HepG2 (cell line): ENCODE data around the gene CDYL. TPM values are rescaled to one million over a fixed set of nuclear protein-coding genes. Genes with fewer than 3 reads are reported as not detected.

ENCODE experiments used
- ATAC-seq: fragments of 200-7000 bp; cut with Tn5 transposase; 3 replicates; pipeline ENCODE4 v1.9.1; 2020; ENCODE audit warnings: mild to moderate bottlenecking, moderate library complexity
- BruUV-seq: library from RNA; stranded (reverse); fragments of 400-500 nt; replicated peaks from 2 replicates; lab custom pipeline; 2021; lab: Mats Ljungman, UMichigan
- CTCF ChIA-PET: fragments of 300-600 bp; formaldehyde crosslinking; extraction: SDS; loops from one replicate; lab custom pipeline; 2021; ENCODE audit warnings: low total read pairs, inconsistent platforms, low intra/inter-chr PET ratio; lab: Yijun Ruan, JAX
- POLR2A ChIA-PET: fragments of 350-600 bp; sonication (Branson Sonifier 250); formaldehyde crosslinking; loops from one replicate; lab custom pipeline; 2020; ENCODE audit warnings: antibody characterized with exemption, inconsistent platforms; lab: Yijun Ruan, JAX
- DNase-seq: peaks from one replicate; pipeline ENCODE4 v3.0.0-alpha.2; 2015; ENCODE audit warnings: low spot score
- FAIRE-seq: peaks from 3 replicates; lab custom pipeline; 2011; peaks lifted over from hg19 to GRCh38; lab: Jason Lieb, UNC
- H2AFZ ChIP-seq: one replicate; pipeline ENCODE4 v1.6.1; 2011; ENCODE audit warnings: low read length, inconsistent platforms
- H3K27ac ChIP-seq: fragments of 300-600 bp; 3 replicates; pipeline ENCODE4 v1.8.0; 2011; ENCODE audit warnings: mixed run types, mild to moderate bottlenecking, mixed read lengths, low read length, inconsistent platforms; ENCODE audit not compliant: insufficient read depth; ENCODE audit errors: extremely low read length
- H3K27me3 ChIP-seq, 2 experiments: fragments of 200-600 bp in 1 of 2; 2 replicates in 1 of 2; 3 replicates in 1 of 2; pipeline versions ENCODE4 v1.6.0 to v1.8.0; 2011; ENCODE audit warnings: low read length in 2 of 2, mild to moderate bottlenecking in 2 of 2, moderate library complexity in 2 of 2, inconsistent platforms in 1 of 2; ENCODE audit not compliant: insufficient read depth in 2 of 2, control insufficient read depth in 1 of 2
- H3K36me3 ChIP-seq, 2 experiments: fragments of 200-600 bp in 1 of 2; replicated peaks in 1 of 2; 2 replicates in 1 of 2; 3 replicates in 1 of 2; pipeline versions ENCODE4 v1.5.1 to v1.8.0; 2011; ENCODE audit warnings: low read length in 2 of 2, inconsistent platforms in 1 of 2; ENCODE audit not compliant: insufficient read depth in 2 of 2, control insufficient read depth in 1 of 2
- H3K4me1 ChIP-seq: 2 replicates; pipeline ENCODE4 v1.5.1; 2012; ENCODE audit warnings: low read length, inconsistent platforms; ENCODE audit not compliant: insufficient read depth
- H3K4me2 ChIP-seq: 2 replicates; pipeline ENCODE4 v1.6.0; 2011; ENCODE audit warnings: low read depth, low read length, inconsistent platforms
- H3K4me3 ChIP-seq, 3 experiments: fragments of 200-600 bp in 1 of 3; sonication (generic), shearing (Covaris generic) in 1 of 3; replicated peaks in 1 of 3; 2 replicates each; pipeline ENCODE4 v1.5.1; 2011 to 2016; ENCODE audit warnings: low read length in 3 of 3, inconsistent platforms in 2 of 3, low read depth in 2 of 3, mild to moderate bottlenecking in 2 of 3, control low read depth in 1 of 3, mixed read lengths in 1 of 3; ENCODE audit not compliant: insufficient read depth in 1 of 3
- H3K79me2 ChIP-seq: one replicate; pipeline ENCODE4 v1.6.1; 2011; ENCODE audit warnings: low read length, inconsistent platforms; ENCODE audit not compliant: insufficient read depth
- H3K9ac ChIP-seq: 2 replicates; pipeline ENCODE4 v1.6.0; 2011; ENCODE audit warnings: mild to moderate bottlenecking, low read depth, low read length, inconsistent platforms; ENCODE audit not compliant: insufficient read depth
- H3K9me3 ChIP-seq: 2 replicates; pipeline ENCODE4 v1.5.1; 2012; ENCODE audit warnings: mild to moderate bottlenecking, low read length
- H4K20me1 ChIP-seq: 2 replicates; pipeline ENCODE4 v1.6.0; 2011; ENCODE audit warnings: inconsistent platforms, mild to moderate bottlenecking, low read length, moderate library complexity; ENCODE audit not compliant: insufficient read depth
- AKNA ChIP-seq: sonication (generic); formaldehyde crosslinking; IDR thresholded peaks from 2 replicates; pipeline ENCODE4 v1.4.0; 2020; ENCODE audit warnings: missing genetic modification reagents, borderline replicate concordance
- BCL3 ChIP-seq: sonication (generic); formaldehyde crosslinking; IDR thresholded peaks from 2 replicates; pipeline ENCODE4 v1.5.1; 2020; ENCODE audit warnings: mild to moderate bottlenecking, missing genetic modification reagents, moderate library complexity
- IRF2 ChIP-seq: IDR thresholded peaks from 2 replicates; pipeline ENCODE4 v1.6.1; 2018; ENCODE audit warnings: missing genetic modification reagents, missing compliant biosample characterization
- JUN ChIP-seq: sonication (generic); formaldehyde crosslinking; IDR thresholded peaks from 2 replicates; pipeline ENCODE4 v1.4.0; 2020; ENCODE audit warnings: mild to moderate bottlenecking, missing genetic modification reagents
- RNF2 ChIP-seq: fragments of 450-650 bp; conservative IDR thresholded peaks from 2 replicates; pipeline ENCODE4 v1.6.1; 2016; ENCODE audit warnings: low read depth
- SNAPC2 ChIP-seq: sonication (generic); formaldehyde crosslinking; IDR thresholded peaks from 2 replicates; pipeline ENCODE4 v1.8.1; 2022; ENCODE audit warnings: mild to moderate bottlenecking, missing genetic modification reagents
- ZNF205 ChIP-seq: IDR thresholded peaks from 2 replicates; pipeline ENCODE4 v1.6.1; 2018; ENCODE audit warnings: missing biosample characterization, missing genetic modification reagents
- ZNF335 ChIP-seq: sonication (generic); formaldehyde crosslinking; IDR thresholded peaks from 2 replicates; pipeline ENCODE4 v1.4.0; 2020; ENCODE audit warnings: missing genetic modification reagents
- WGBS: methylation state at CpG from one replicate; pipeline ENCODE4 v1.1.6; 2017; ENCODE audit warnings: low lambda C conversion rate; 5-methylcytosine and 5-hydroxymethylcytosine counted together
- in situ Hi-C: cut with HindIII; loops from 2 replicates; pipeline ENCODE4 v1.10.0; 2017; ENCODE audit warnings: low pct_unique_long_range_greater_than_20kb; ENCODE audit not compliant: extremely low pct_ligation_motif_present
- intact Hi-C: fragments of 100-400 bp; cut with micrococcal nuclease; formaldehyde crosslinking; loops from one replicate; pipeline ENCODE4 v1.10.0; 2022; ENCODE audit not compliant: unreplicated experiment
- polyA plus RNA-seq, 8 experiments: library from polyadenylated mRNA; depleted of rRNA in 3 of 8; stranded (reverse) in 7 of 8; unstranded in 1 of 8; fragments of >200 nt; fragmentation: Illumina TruSeq in 4 of 8; extraction: Trizol in 4 of 8; gene quantifications; 2 replicates each; pipeline versions ENCODE4 v1.2.1 to v1.2.3, GENCODE V29; 2011 to 2016; ENCODE audit warnings: low read depth in 4 of 8, missing spikeins in 1 of 8, mixed read lengths in 1 of 8; ENCODE audit not compliant: insufficient read depth in 1 of 8
- total RNA-seq, 5 experiments: library from RNA; depleted of rRNA; stranded (reverse); fragments of >200 nt; fragmentation: Illumina TruSeq; extraction: Trizol; gene quantifications; 2 replicates each; pipeline ENCODE4 v1.2.3, GENCODE V29; 2016; ENCODE audit warnings: low read depth in 1 of 5
- TF ChIP-seq, protein P1 (sequence below): sonication (generic); formaldehyde crosslinking; IDR thresholded peaks from 2 replicates; pipeline ENCODE4 v1.8.0; 2022; ENCODE audit warnings: missing genetic modification reagents, mild to moderate bottlenecking, moderate library complexity, borderline replicate concordance
- TF ChIP-seq, protein P2 (sequence below): sonication (generic); formaldehyde crosslinking; IDR thresholded peaks from 2 replicates; pipeline ENCODE4 v1.5.1; 2020; ENCODE audit warnings: missing genetic modification reagents, mild to moderate bottlenecking, borderline replicate concordance

CDYL gene
- total and polyA plus RNA-seq, 2 of the 13 experiments (the other 11 are each of a cell fraction or from before 2014, with no cell fraction given) = 22.8 to 105 TPM

GRCh38 chr6:4806337-4806725, 30.1 kb downstream of the CDYL start (continued):
- TF ChIP-seq, protein P1, sequence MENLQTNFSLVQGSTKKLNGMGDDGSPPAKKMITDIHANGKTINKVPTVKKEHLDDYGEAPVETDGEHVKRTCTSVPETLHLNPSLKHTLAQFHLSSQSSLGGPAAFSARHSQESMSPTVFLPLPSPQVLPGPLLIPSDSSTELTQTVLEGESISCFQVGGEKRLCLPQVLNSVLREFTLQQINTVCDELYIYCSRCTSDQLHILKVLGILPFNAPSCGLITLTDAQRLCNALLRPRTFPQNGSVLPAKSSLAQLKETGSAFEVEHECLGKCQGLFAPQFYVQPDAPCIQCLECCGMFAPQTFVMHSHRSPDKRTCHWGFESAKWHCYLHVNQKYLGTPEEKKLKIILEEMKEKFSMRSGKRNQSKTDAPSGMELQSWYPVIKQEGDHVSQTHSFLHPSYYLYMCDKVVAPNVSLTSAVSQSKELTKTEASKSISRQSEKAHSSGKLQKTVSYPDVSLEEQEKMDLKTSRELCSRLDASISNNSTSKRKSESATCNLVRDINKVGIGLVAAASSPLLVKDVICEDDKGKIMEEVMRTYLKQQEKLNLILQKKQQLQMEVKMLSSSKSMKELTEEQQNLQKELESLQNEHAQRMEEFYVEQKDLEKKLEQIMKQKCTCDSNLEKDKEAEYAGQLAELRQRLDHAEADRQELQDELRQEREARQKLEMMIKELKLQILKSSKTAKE (CRISPR knock-in tag) = no peak
- no peak for TF ChIP-seq JUN (CRISPR knock-in tag)
- no peak for TF ChIP-seq IRF2 (CRISPR knock-in tag)
- no peak for TF ChIP-seq BCL3 (CRISPR knock-in tag)
- TF ChIP-seq ZNF205 (CRISPR knock-in tag) = no peak

- intact Hi-C loops = no loop called here
- peaks cover 48% of the 10 kb centered on the region for H4K20me1 ChIP-seq
- BruUV-seq = no TSS peak
- TF ChIP-seq, protein P2, sequence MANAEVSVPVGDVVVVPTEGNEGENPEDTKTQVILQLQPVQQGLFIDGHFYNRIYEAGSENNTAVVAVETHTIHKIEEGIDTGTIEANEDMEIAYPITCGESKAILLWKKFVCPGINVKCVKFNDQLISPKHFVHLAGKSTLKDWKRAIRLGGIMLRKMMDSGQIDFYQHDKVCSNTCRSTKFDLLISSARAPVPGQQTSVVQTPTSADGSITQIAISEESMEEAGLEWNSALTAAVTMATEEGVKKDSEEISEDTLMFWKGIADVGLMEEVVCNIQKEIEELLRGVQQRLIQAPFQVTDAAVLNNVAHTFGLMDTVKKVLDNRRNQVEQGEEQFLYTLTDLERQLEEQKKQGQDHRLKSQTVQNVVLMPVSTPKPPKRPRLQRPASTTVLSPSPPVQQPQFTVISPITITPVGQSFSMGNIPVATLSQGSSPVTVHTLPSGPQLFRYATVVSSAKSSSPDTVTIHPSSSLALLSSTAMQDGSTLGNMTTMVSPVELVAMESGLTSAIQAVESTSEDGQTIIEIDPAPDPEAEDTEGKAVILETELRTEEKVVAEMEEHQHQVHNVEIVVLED = no peak
- TF ChIP-seq RNF2 (no peak), ZNF335 (CRISPR knock-in tag) (no peak), SNAPC2 (CRISPR knock-in tag) (no peak), AKNA (no peak)
These were observed 30.6 kb downstream of the CDYL start for GRCh38 chr6:4806791-4807190.

More at GRCh38 chr6:4806791-4807190, 30.6 kb downstream of the CDYL start:
- H3K9me3 ChIP-seq = peaks cover 7% of the 10 kb centered on the region; the same call in 1 of the 2 replicates
- no peak overlapping the region for H3K27ac ChIP-seq
- H2AFZ ChIP-seq = no peak overlapping the region
- in situ Hi-C loops = no loop called here
- no peaks in the 10 kb centered on the region for H3K36me3 ChIP-seq
- WGBS = 94% methylated on average over 9 of the region's 9 CpGs
- ChIA-PET POLR2A (no interaction called here), CTCF (interaction anchor here (1.5 kb wide), 1 partner anchor 42 kb away, joined by 3 read pairs; no protein-coding TSS in a partner anchor)
- H3K79me2 ChIP-seq = peaks cover 64% of the 10 kb centered on the region
- DNase-seq = no peak
- no peak overlapping the region for H3K4me2 ChIP-seq
- no peak overlapping the region for H3K4me3 ChIP-seq
- no peaks in the 10 kb centered on the region for H3K27me3 ChIP-seq
- ATAC-seq = no peak
- H3K9ac ChIP-seq = no peak overlapping the region
- peaks cover 65% of the 10 kb centered on the region for H3K4me1 ChIP-seq
- no peak for FAIRE-seq
